Transverse colon (tissue), 4 donors: ENCODE data around the gene VPS4B. TPM values are rescaled to one million over a fixed set of nuclear protein-coding genes. Genes with fewer than 3 reads are reported as not detected.
A peak's percentile ranks its signal among the peaks of the same experiment; 100 is the strongest.

Source experiments
- DNase-seq: peaks from one replicate; pipeline ENCODE4 v3.0.0-alpha.2; 2019
- H3K27ac ChIP-seq, 4 donors: fragments of 200-600 bp; sonication (generic); 2 replicates each; pipeline ENCODE4 v1.5.1; 2016 to 2018; ENCODE audit warnings: inconsistent platforms in 4 of 4
- H3K27me3 ChIP-seq: fragments of 200-600 bp; sonication (generic); 2 replicates; pipeline ENCODE4 v1.5.1; 2017; ENCODE audit warnings: inconsistent platforms
- H3K36me3 ChIP-seq, 4 donors: fragments of 200-600 bp; sonication (generic); 2 replicates each; pipeline ENCODE4 v1.5.1; 2017 to 2019; ENCODE audit warnings: inconsistent platforms in 4 of 4
- H3K4me1 ChIP-seq, 4 donors: fragments of 200-600 bp; sonication (generic); 2 replicates each; pipeline ENCODE4 v1.5.1; 2017 to 2020; ENCODE audit warnings: inconsistent platforms in 4 of 4
- H3K4me3 ChIP-seq, 4 donors: fragments of 200-600 bp; sonication (generic); 1 replicate in 1 of 4; 2 replicates in 3 of 4; pipeline versions ENCODE4 v1.5.1 to v1.6.1; 2017 to 2019; ENCODE audit warnings: inconsistent platforms in 4 of 4
- H3K9me3 ChIP-seq, 2 donors: fragments of 200-600 bp; sonication (generic); 2 replicates each; pipeline ENCODE4 v1.5.1; 2017 to 2019; ENCODE audit warnings: inconsistent platforms in 2 of 2
- POLR2A ChIP-seq: fragments of 450-650 bp; IDR thresholded peaks from one replicate; pipeline ENCODE4 v1.6.1; 2016; ENCODE audit warnings: antibody characterized with exemption, mild to moderate bottlenecking, moderate library complexity
- WGBS, 2 donors: methylation state at CpG; one replicate each; pipeline ENCODE4 v1.1.5; 2018; ENCODE audit warnings: low coverage in 1 of 2; 5-methylcytosine and 5-hydroxymethylcytosine counted together
- in situ Hi-C, 4 donors: fragments of 200-750 bp; cut with MboI; loops; one replicate each; pipeline versions ENCODE4 v1.15.0 to v1.15.1; 2017; ENCODE audit warnings: low sequenced_read_pairs in 3 of 4, low pct_ligation_motif_present in 1 of 4, low pct_unique_long_range_greater_than_20kb in 1 of 4
- intact Hi-C: fragments of 100-400 bp; cut with DNase I; formaldehyde crosslinking; loops from one replicate; pipeline ENCODE4 v1.15.1; 2023; ENCODE audit warnings: low total_unique reads
- total RNA-seq, 4 donors: library from RNA; depleted of rRNA; stranded (reverse); fragments of >200 nt; gene quantifications; one replicate each; pipeline ENCODE4 v1.1.0, GENCODE V29; 2016
- TF ChIP-seq, protein P1 (sequence below), 5 experiments: fragments of 200-600 bp in 3 of 5; fragments of 450-650 bp in 2 of 5; sonication (generic) in 3 of 5; IDR thresholded peaks; 1 replicate in 2 of 5; 2 replicates in 3 of 5; pipeline ENCODE4 v1.5.1; 2016 to 2017; ENCODE audit warnings: antibody characterized with exemption in 5 of 5, inconsistent platforms in 3 of 5, mild to moderate bottlenecking in 2 of 5, moderate library complexity in 1 of 5

The VPS4B gene
- total RNA-seq, 4 donors from 2014 or later: 40.4 to 122 (median 63.3) TPM

GRCh38 chr18:63339920-63340484 is 82.3 kb downstream of the VPS4B start:
- in situ Hi-C loops (loop anchor here (10.0 to 25.0 kb wide), 4 partner anchors 95 to 628 kb away; partner anchors contain the start of gene PHLPP1 (in 1 of the 4)), intact Hi-C loops (no loop called here)
- WGBS, 2 donors: 17 to 42% methylated on average over 1 to 4 of the region's 4 CpGs
- Histone ChIP-seq H3K9me3 (no peaks in the 10 kb centered on the region), H3K27ac (no peak overlapping the region), H3K4me3 (no peak overlapping the region), H3K4me1 (peaks cover 0 to 7% (median 6%) of the 10 kb centered on the region in 4 donors), H3K27me3 (no peaks in the 10 kb centered on the region), H3K36me3 (peaks cover 0 to 57% (median 19%) of the 10 kb centered on the region in 4 donors)
- TF ChIP-seq POLR2A: no peak
- TF ChIP-seq, protein P1, sequence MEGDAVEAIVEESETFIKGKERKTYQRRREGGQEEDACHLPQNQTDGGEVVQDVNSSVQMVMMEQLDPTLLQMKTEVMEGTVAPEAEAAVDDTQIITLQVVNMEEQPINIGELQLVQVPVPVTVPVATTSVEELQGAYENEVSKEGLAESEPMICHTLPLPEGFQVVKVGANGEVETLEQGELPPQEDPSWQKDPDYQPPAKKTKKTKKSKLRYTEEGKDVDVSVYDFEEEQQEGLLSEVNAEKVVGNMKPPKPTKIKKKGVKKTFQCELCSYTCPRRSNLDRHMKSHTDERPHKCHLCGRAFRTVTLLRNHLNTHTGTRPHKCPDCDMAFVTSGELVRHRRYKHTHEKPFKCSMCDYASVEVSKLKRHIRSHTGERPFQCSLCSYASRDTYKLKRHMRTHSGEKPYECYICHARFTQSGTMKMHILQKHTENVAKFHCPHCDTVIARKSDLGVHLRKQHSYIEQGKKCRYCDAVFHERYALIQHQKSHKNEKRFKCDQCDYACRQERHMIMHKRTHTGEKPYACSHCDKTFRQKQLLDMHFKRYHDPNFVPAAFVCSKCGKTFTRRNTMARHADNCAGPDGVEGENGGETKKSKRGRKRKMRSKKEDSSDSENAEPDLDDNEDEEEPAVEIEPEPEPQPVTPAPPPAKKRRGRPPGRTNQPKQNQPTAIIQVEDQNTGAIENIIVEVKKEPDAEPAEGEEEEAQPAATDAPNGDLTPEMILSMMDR (IDR thresholded peaks at IDR 0.05): peak in 4 of 5 experiments; percentile 13 to 45 (median 40)
- DNase-seq: no peak

Other genes with a start within 250 kb of the VPS4B start
- gene BCL2, start 102.7 kb downstream of the VPS4B start, total RNA-seq: 10 to 100 TPM; 14.3 to 34.8 (median 23.5) TPM
- gene KDSR, start 55.3 kb downstream of the VPS4B start, total RNA-seq: 10 to 100 TPM; 13.1 to 37.2 (median 28.3) TPM
- gene SERPINB5, start 54.5 kb upstream of the VPS4B start, total RNA-seq: 1 to 10 TPM in 3 of 4 donors, under 1 TPM in 1; 0.79 to 3.6 (median 1.2) TPM
- gene SERPINB12, start 119.9 kb upstream of the VPS4B start, total RNA-seq: not detected
- 1 to 10 TPM in 1 of 4 donors, not detected in 3; 1.4 TPM for gene SERPINB13, start 164.9 kb upstream of the VPS4B start, total RNA-seq
- not detected for gene SERPINB4, start 221.8 kb upstream of the VPS4B start, total RNA-seq
- not detected for gene SERPINB3, start 239.4 kb upstream of the VPS4B start, total RNA-seq